Kidney epithelial cell (primary cell): ENCODE data around the gene SRCIN1. TPM values are rescaled to one million over a fixed set of nuclear protein-coding genes. Genes with fewer than 3 reads are reported as not detected.

ENCODE experiments used
- DNase-seq: peaks from one replicate; pipeline ENCODE4 v3.0.0-alpha.2; 2010; ENCODE audit warnings: low read depth
- H3K27me3 ChIP-seq: 2 replicates; pipeline ENCODE4 v1.6.0; 2011; ENCODE audit warnings: low read length; ENCODE audit not compliant: control insufficient read depth, insufficient read depth
- H3K36me3 ChIP-seq: 2 replicates; pipeline ENCODE4 v1.5.1; 2011; ENCODE audit warnings: low read length; ENCODE audit not compliant: control insufficient read depth, insufficient read depth
- H3K4me3 ChIP-seq: 2 replicates; pipeline ENCODE4 v1.5.1; 2011; ENCODE audit warnings: low read depth, mild to moderate bottlenecking, control low read depth, low read length
- CTCF ChIP-seq: IDR thresholded peaks from 2 replicates; pipeline ENCODE4 v1.5.1; 2011; ENCODE audit warnings: mild to moderate bottlenecking, moderate library complexity, low read length, control low read depth, inconsistent platforms; ENCODE audit not compliant: insufficient read depth, poor library complexity, severe bottlenecking
- total RNA-seq: library from RNA; depleted of rRNA; stranded (reverse); fragments of >200 nt; gene quantifications from 2 replicates; pipeline ENCODE4 v1.2.3, GENCODE V29; 2015

Gene SRCIN1
- total RNA-seq, 1 donor from 2014 or later, result 0.84 TPM

GRCh38 chr17:38546396-38546795 is 59.4 kb downstream of the SRCIN1 start:
- H3K27me3 ChIP-seq, result peaks cover 26% of the 10 kb centered on the region
- H3K4me3 ChIP-seq, result no peak overlapping the region
- no peak for DNase-seq
- H3K36me3 ChIP-seq, result no peaks in the 10 kb centered on the region
- no peak for TF ChIP-seq CTCF

GRCh38 chr17:38545531-38546225 is 60.1 kb downstream of the SRCIN1 start:
- no peak overlapping the region for H3K4me3 ChIP-seq
- H3K27me3 ChIP-seq, result peaks cover 26% of the 10 kb centered on the region
- DNase-seq, result no peak
- no peaks in the 10 kb centered on the region for H3K36me3 ChIP-seq
- no peak for TF ChIP-seq CTCF

- H3K4me3 ChIP-seq, result no peak overlapping the region
- peaks cover 27% of the 10 kb centered on the region for H3K27me3 ChIP-seq
- TF ChIP-seq CTCF, result no peak
- H3K36me3 ChIP-seq, result no peaks in the 10 kb centered on the region
- DNase-seq, result no peak
Observed at GRCh38 chr17:38544839-38545209, 60.9 kb downstream of the SRCIN1 start.

GRCh38 chr17:38544175-38544838 is 61.4 kb downstream of the SRCIN1 start:
- peaks cover 25% of the 10 kb centered on the region for H3K27me3 ChIP-seq
- no peak for TF ChIP-seq CTCF
- no peak for DNase-seq
- no peaks in the 10 kb centered on the region for H3K36me3 ChIP-seq
- no peak overlapping the region for H3K4me3 ChIP-seq

GRCh38 chr17:38543403-38544174 is 62.2 kb downstream of the SRCIN1 start:
- peaks cover 22% of the 10 kb centered on the region for H3K27me3 ChIP-seq
- DNase-seq, result no peak
- no peaks in the 10 kb centered on the region for H3K36me3 ChIP-seq
- no peak overlapping the region for H3K4me3 ChIP-seq
- no peak for TF ChIP-seq CTCF
